Astrocyte of the hippocampus (primary cell): ENCODE results near the gene FUT7.

Source experiments
- DNase-seq: peaks from one replicate; pipeline ENCODE4 v3.0.0; 2011; ENCODE audit warnings: low read depth, low spot score

Gene FUT7

GRCh38 chr9:137018761-137019559 lies 12.9 kb downstream of the FUT7 start:
- DNase-seq, result no peak

- no peak for DNase-seq
Observed at GRCh38 chr9:137017791-137018497, 13.9 kb downstream of the FUT7 start.

- DNase-seq, result no peak
Observed at GRCh38 chr9:137017071-137017470, 14.8 kb downstream of the FUT7 start.

- no peak for DNase-seq
Observed at GRCh38 chr9:137016436-137016835, 15.5 kb downstream of the FUT7 start.

GRCh38 chr9:137015976-137016375 lies 15.9 kb downstream of the FUT7 start:
- no peak for DNase-seq

GRCh38 chr9:137015540-137015930 lies 16.4 kb downstream of the FUT7 start:
- no peak for DNase-seq

GRCh38 chr9:137014776-137015539 lies 16.9 kb downstream of the FUT7 start:
- DNase-seq, result no peak

- DNase-seq, result no peak
Observed at GRCh38 chr9:137014166-137014565, 17.7 kb downstream of the FUT7 start.

GRCh38 chr9:137013571-137013940 lies 18.3 kb downstream of the FUT7 start:
- DNase-seq, result no peak

- no peak for DNase-seq
Observed at GRCh38 chr9:137012694-137013570, 19.0 kb downstream of the FUT7 start.

- DNase-seq, result no peak
Observed at GRCh38 chr9:137011907-137012675, 19.8 kb downstream of the FUT7 start.

- DNase-seq, result no peak
Observed at GRCh38 chr9:137011156-137011555, 20.7 kb downstream of the FUT7 start.

- DNase-seq, result no peak
Observed at GRCh38 chr9:137009938-137010732, 21.8 kb downstream of the FUT7 start.

- DNase-seq, result no peak
Observed at GRCh38 chr9:137009217-137009616, 22.7 kb downstream of the FUT7 start.

- DNase-seq, result no peak
Observed at GRCh38 chr9:137008312-137008711, 23.6 kb downstream of the FUT7 start.

GRCh38 chr9:137007816-137008270 lies 24.0 kb downstream of the FUT7 start:
- no peak for DNase-seq

- no peak for DNase-seq
Observed at GRCh38 chr9:137007108-137007815, 24.6 kb downstream of the FUT7 start.

- peak; percentile 49 for DNase-seq
Observed at GRCh38 chr9:137006116-137007003, 25.5 kb downstream of the FUT7 start.
